H1 (cell line): ENCODE results near the gene LCA5. TPM values are rescaled to one million over a fixed set of nuclear protein-coding genes. Genes with fewer than 3 reads are reported as not detected.
A peak's percentile ranks its signal among the peaks of the same experiment; 100 is the strongest.

Source experiments
- CTCF ChIA-PET: fragments of 300-600 bp; sonication (Branson Sonifier 250); formaldehyde crosslinking; loops from one replicate; lab custom pipeline; 2021; ENCODE audit not compliant: partially characterized antibody; lab: Charles Lee
- POLR2A ChIA-PET: fragments of 300-600 bp; sonication (Branson Sonifier 250); formaldehyde crosslinking; loops from one replicate; lab custom pipeline; 2021; ENCODE audit warnings: inconsistent platforms; ENCODE audit not compliant: partially characterized antibody; lab: Charles Lee
- DNase-seq, 2 experiments: peaks; one replicate each; pipeline versions ENCODE4 v3.0.0 to v3.0.0-alpha.2; 2010 to 2022; ENCODE audit warnings: low spot score in 2 of 2, low read depth in 1 of 2, mixed read lengths in 1 of 2
- FAIRE-seq: peaks from 2 replicates; lab custom pipeline; 2011; peaks lifted over from hg19 to GRCh38; lab: Jason Lieb, UNC
- H2AFZ ChIP-seq: 2 replicates; pipeline ENCODE4 v1.8.1; 2012; ENCODE audit warnings: low read length, inconsistent platforms
- H2AK5ac ChIP-seq: 2 replicates; pipeline ENCODE4 v1.6.1; 2013; ENCODE audit warnings: low read depth, low read length
- H2BK120ac ChIP-seq: replicated peaks from 2 replicates; pipeline ENCODE3; 2013; ENCODE audit warnings: low read depth, low read length, inconsistent platforms
- H2BK12ac ChIP-seq: 2 replicates; pipeline ENCODE4 v1.6.1; 2013; ENCODE audit warnings: low read depth, low read length
- H2BK15ac ChIP-seq: 2 replicates; pipeline ENCODE4 v1.6.1; 2013; ENCODE audit warnings: low read length
- H2BK20ac ChIP-seq: 2 replicates; pipeline ENCODE4 v1.6.1; 2013; ENCODE audit warnings: low read length
- H2BK5ac ChIP-seq: 2 replicates; pipeline ENCODE4 v1.6.1; 2013; ENCODE audit warnings: low read depth, low read length
- H3K14ac ChIP-seq: 2 replicates; pipeline ENCODE4 v1.6.1; 2013; ENCODE audit warnings: inconsistent platforms; ENCODE audit not compliant: insufficient read length
- H3K18ac ChIP-seq: 2 replicates; pipeline ENCODE4 v1.6.1; 2013; ENCODE audit warnings: low read length; ENCODE audit errors: extremely low read depth
- H3K23ac ChIP-seq: 2 replicates; pipeline ENCODE4 v1.6.1; 2013; ENCODE audit warnings: inconsistent platforms; ENCODE audit not compliant: insufficient read length
- H3K23me2 ChIP-seq: 2 replicates; pipeline ENCODE4 v1.6.1; 2013; ENCODE audit warnings: low read depth, low read length
- H3K27ac ChIP-seq: 2 replicates; pipeline ENCODE4 v1.6.1; 2011; ENCODE audit warnings: low read depth, low read length, inconsistent platforms
- H3K27me3 ChIP-seq, 4 experiments: replicated peaks in 1 of 4; 1 replicate in 1 of 4; 2 replicates in 3 of 4; pipeline versions ENCODE4 v1.6.1 to v1.8.1; 2011 to 2013; ENCODE audit warnings: low read length in 3 of 4, mild to moderate bottlenecking in 3 of 4, inconsistent platforms in 2 of 4, mixed read lengths in 2 of 4, moderate library complexity in 1 of 4; ENCODE audit not compliant: control insufficient read depth in 3 of 4, insufficient read depth in 3 of 4; ENCODE audit errors: extremely low read depth in 1 of 4
- H3K36me3 ChIP-seq, 4 experiments: 2 replicates each; pipeline versions ENCODE4 v1.6.1 to v1.8.1; 2011 to 2013; ENCODE audit warnings: mild to moderate bottlenecking in 4 of 4, low read length in 3 of 4, moderate library complexity in 2 of 4, control low read depth in 1 of 4, inconsistent platforms in 1 of 4; ENCODE audit not compliant: insufficient read depth in 4 of 4, control insufficient read depth in 2 of 4
- H3K4ac ChIP-seq: replicated peaks from 2 replicates; pipeline ENCODE3; 2013; ENCODE audit warnings: low read length, low read depth, mixed read lengths, inconsistent platforms; ENCODE audit not compliant: insufficient read length
- H3K4me1 ChIP-seq, 4 experiments: replicated peaks in 1 of 4; 1 replicate in 1 of 4; 2 replicates in 3 of 4; pipeline versions ENCODE4 v1.6.1 to v1.8.1; 2011 to 2013; ENCODE audit warnings: low read length in 3 of 4, inconsistent platforms in 2 of 4, mixed read lengths in 1 of 4; ENCODE audit not compliant: insufficient read depth in 4 of 4, control insufficient read depth in 3 of 4
- H3K4me2 ChIP-seq, 2 experiments: 2 replicates each; pipeline versions ENCODE4 v1.6.1 to v1.8.1; 2011 to 2013; ENCODE audit warnings: low read depth in 2 of 2, low read length in 2 of 2, control low read depth in 1 of 2, inconsistent platforms in 1 of 2, mild to moderate bottlenecking in 1 of 2; ENCODE audit not compliant: insufficient read depth in 1 of 2
- H3K4me3 ChIP-seq, 4 experiments: fragments of 200-600, 300-600 bp in 1 of 4; sonication (generic), shearing (Covaris generic), sonication (Bioruptor Twin) in 1 of 4; 2 replicates each; pipeline versions ENCODE4 v1.5.1 to v1.8.1; 2011 to 2016; ENCODE audit warnings: low read length in 4 of 4, low read depth in 3 of 4, control low read depth in 2 of 4, inconsistent platforms in 2 of 4, mild to moderate bottlenecking in 2 of 4, mixed read lengths in 1 of 4, moderate library complexity in 1 of 4; ENCODE audit not compliant: insufficient read depth in 2 of 4; ENCODE audit errors: extremely low read depth in 1 of 4
- H3K56ac ChIP-seq: replicated peaks from 2 replicates; pipeline ENCODE3; 2013; ENCODE audit warnings: low read depth, mild to moderate bottlenecking, mixed read lengths, low read length, inconsistent platforms; ENCODE audit not compliant: insufficient read length
- H3K79me1 ChIP-seq: 2 replicates; pipeline ENCODE4 v1.6.1; 2013; ENCODE audit warnings: low read depth, low read length, control low read depth
- H3K79me2 ChIP-seq, 2 experiments: 2 replicates each; pipeline versions ENCODE4 v1.6.1 to v1.8.1; 2012 to 2013; ENCODE audit warnings: low read length in 2 of 2, mild to moderate bottlenecking in 2 of 2, inconsistent platforms in 1 of 2; ENCODE audit not compliant: insufficient read depth in 2 of 2, control insufficient read depth in 1 of 2
- H3K9ac ChIP-seq, 4 experiments: replicated peaks in 1 of 4; 1 replicate in 1 of 4; 2 replicates in 3 of 4; pipeline versions ENCODE4 v1.6.1 to v1.8.1; 2011 to 2013; ENCODE audit warnings: low read depth in 3 of 4, low read length in 3 of 4, control low read depth in 2 of 4, mild to moderate bottlenecking in 2 of 4, moderate library complexity in 2 of 4, inconsistent platforms in 1 of 4; ENCODE audit errors: extremely low read depth in 1 of 4
- H3K9me3 ChIP-seq, 2 experiments: 2 replicates each; pipeline versions ENCODE4 v1.6.1 to v1.8.1; 2012 to 2013; ENCODE audit warnings: mild to moderate bottlenecking in 2 of 2, moderate library complexity in 2 of 2, control low read depth in 1 of 2, inconsistent platforms in 1 of 2, low read depth in 1 of 2, low read length in 1 of 2, mixed read lengths in 1 of 2; ENCODE audit not compliant: insufficient read depth in 2 of 2
- H4K20me1 ChIP-seq, 2 experiments: replicated peaks in 1 of 2; 2 replicates each; pipeline versions ENCODE3 to v1.8.1; 2011 to 2013; ENCODE audit warnings: inconsistent platforms in 2 of 2, low read length in 2 of 2, mild to moderate bottlenecking in 1 of 2; ENCODE audit not compliant: insufficient read depth in 2 of 2, control insufficient read depth in 1 of 2
- H4K5ac ChIP-seq: 2 replicates; pipeline ENCODE4 v1.6.1; 2013; ENCODE audit warnings: low read length, low read depth, mixed read lengths, inconsistent platforms; ENCODE audit not compliant: insufficient read length
- H4K8ac ChIP-seq: 2 replicates; pipeline ENCODE4 v1.8.0; 2013; ENCODE audit warnings: mild to moderate bottlenecking, moderate library complexity, low read length, inconsistent platforms; ENCODE audit not compliant: insufficient read depth; ENCODE audit errors: extremely low read depth
- H4K91ac ChIP-seq: replicated peaks from 2 replicates; pipeline ENCODE3; 2013; ENCODE audit warnings: low read length, mixed read lengths, inconsistent platforms; ENCODE audit not compliant: insufficient read length
- E2F6 ChIP-seq: IDR thresholded peaks from 2 replicates; pipeline ENCODE4 v1.6.1; 2012; ENCODE audit warnings: inconsistent platforms
- GTF2F1 ChIP-seq: IDR thresholded peaks from 2 replicates; pipeline ENCODE4 v1.6.1; 2012; ENCODE audit warnings: low read depth, low read length, improper control_type of control experiment, borderline replicate concordance
- MAX ChIP-seq: IDR thresholded peaks from 2 replicates; pipeline ENCODE4 v1.6.1; 2012; ENCODE audit warnings: inconsistent platforms
- PHF8 ChIP-seq: fragments of 200-600 bp; sonication (generic); conservative IDR thresholded peaks from 2 replicates; pipeline ENCODE4 v1.7.1; 2012; ENCODE audit warnings: low read depth, mild to moderate bottlenecking, inconsistent platforms, low read length, moderate library complexity
- POU5F1 ChIP-seq: IDR thresholded peaks from 2 replicates; pipeline ENCODE4 v1.6.1; 2011; ENCODE audit warnings: low read depth, mild to moderate bottlenecking, low read length, moderate library complexity
- TEAD4 ChIP-seq: IDR thresholded peaks from 2 replicates; pipeline ENCODE4 v1.6.1; 2012; ENCODE audit warnings: low read depth, low read length, inconsistent platforms, mixed read lengths
- ZNF274 ChIP-seq: IDR thresholded peaks from 2 replicates; pipeline ENCODE4 v1.7.0; 2012; ENCODE audit warnings: low read length, borderline replicate concordance; ENCODE audit errors: extremely low read depth
- WGBS, 2 experiments: shearing (Covaris generic) in 1 of 2; methylation state at CpG; one replicate each; pipeline versions ENCODE4 v1.1.6 to v1.1.7; 2013 to 2015; ENCODE audit warnings: low lambda C conversion rate in 2 of 2, mixed read lengths in 2 of 2, inconsistent platforms in 1 of 2, low coverage in 1 of 2, missing lambda C conversion rate in 1 of 2; ENCODE audit not compliant: insufficient replicate concordance in 2 of 2, insufficient coverage in 1 of 2, insufficient read length in 1 of 2; ENCODE audit errors: extremely low coverage in 1 of 2, missing lambda C conversion rate in 1 of 2; 5-methylcytosine and 5-hydroxymethylcytosine counted together
- polyA plus RNA-seq, 7 experiments: library from polyadenylated mRNA; depleted of rRNA in 3 of 7; stranded (reverse) in 5 of 7; unstranded in 2 of 7; fragments of >200 nt in 5 of 7; fragments of 200-250 nt in 2 of 7; gene quantifications; 1 replicate in 5 of 7; 2 replicates in 1 of 7; 4 replicates in 1 of 7; pipeline versions ENCODE4 v1.2.1 to v1.2.3, GENCODE V29; 2011 to 2013; ENCODE audit warnings: missing spikeins in 2 of 7, mixed read lengths in 2 of 7
- total RNA-seq: library from RNA; stranded (reverse); fragmentation: NEBNext Ultra II Directional; extraction: Animal tissue kit (Norgen Biotek cat#: 25700); gene quantifications from 2 replicates; pipeline ENCODE4 v1.2.1, GENCODE V29; 2021

The LCA5 gene
- total and polyA plus RNA-seq, 2 of the 8 experiments (the other 6 are each of a cell fraction or from before 2014, with no cell fraction given) = 0.44 to 3.6 TPM

DNA sequence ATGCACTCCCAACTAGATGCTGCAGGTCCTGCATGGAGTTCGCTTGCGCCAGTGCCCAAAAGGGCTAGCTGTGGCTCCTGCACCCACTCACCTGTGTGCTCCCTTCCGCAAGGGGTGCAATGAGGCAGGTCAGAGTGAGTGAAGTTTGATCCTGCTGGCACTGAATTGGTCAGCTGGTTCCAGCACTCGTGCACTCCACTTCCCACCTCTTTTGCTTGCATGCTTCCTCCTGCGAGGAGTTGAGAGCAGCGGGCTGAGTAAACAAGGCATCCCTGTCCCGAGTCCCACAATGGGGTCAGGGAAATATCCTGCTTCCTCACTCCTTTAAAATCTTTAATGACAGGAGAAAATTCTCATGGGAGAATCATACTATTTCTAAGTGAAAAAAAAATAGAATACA, 86.2 kb downstream of the LCA5 start:
- no peaks in the 10 kb centered on the region for H3K9me3 ChIP-seq
- no peak overlapping the region for H4K91ac ChIP-seq
- H3K9ac ChIP-seq = no peak overlapping the region
- H3K18ac ChIP-seq = no peak overlapping the region
- H3K4me1 ChIP-seq = no peaks in the 10 kb centered on the region
- no peak overlapping the region for H2BK120ac ChIP-seq
- WGBS, 2 experiments = 87% methylated on average over 7 of the region's 7 CpGs; no CpG with 5 or more reads in 1 of the 2 experiments
- DNase-seq (no peak), FAIRE-seq (no peak)
- no peak overlapping the region for H3K56ac ChIP-seq
- H3K4me2 ChIP-seq = no peak overlapping the region
- H2AFZ ChIP-seq = peak overlapping the region; percentile 8; the same call in 1 of the 2 replicates
- H2AK5ac ChIP-seq = no peak overlapping the region
- H3K4me3 ChIP-seq = no peak overlapping the region
- H3K27ac ChIP-seq = no peak overlapping the region
- no peak overlapping the region for H4K5ac ChIP-seq
- no peaks in the 10 kb centered on the region for H3K36me3 ChIP-seq
- H4K20me1 ChIP-seq = no peaks in the 10 kb centered on the region
- no peak overlapping the region for H2BK15ac ChIP-seq
- H3K79me2 ChIP-seq = no peaks in the 10 kb centered on the region
- no peaks in the 10 kb centered on the region for H3K79me1 ChIP-seq
- H3K14ac ChIP-seq = no peak overlapping the region
- H3K27me3 ChIP-seq = no peaks in the 10 kb centered on the region
- no peak overlapping the region for H3K4ac ChIP-seq
- ChIA-PET POLR2A (no interaction called here), CTCF (interaction anchor here (0.5 to 2.4 kb wide), 9 partner anchors 11 to 417 kb away, joined by 3 to 9 read pairs (median 4); no protein-coding TSS in a partner anchor)
- no peaks in the 10 kb centered on the region for H3K23me2 ChIP-seq
- H2BK12ac ChIP-seq = no peak overlapping the region; the same call in 1 of the 2 replicates
- no peak overlapping the region for H3K23ac ChIP-seq
- TF ChIP-seq GTF2F1 (no peak), E2F6 (peak; percentile 64), TEAD4 (no peak), MAX (0 out of 2 replicates have a peak, but pooled peaks have one; percentile 13), ZNF274 (no peak), POU5F1 (no peak), PHF8 (no peak)
- H4K8ac ChIP-seq = no peak overlapping the region
- no peak overlapping the region for H2BK5ac ChIP-seq
- H2BK20ac ChIP-seq = no peak overlapping the region
